NCI-H524 (cell line): ENCODE data around the gene YTHDF2.
"Not testable (repeated sequence)": the region's sequence is repeated elsewhere in the genome, so short reads cannot be mapped to it uniquely, and the experiment has no call there.

Source experiments
- DNase-seq, 2 experiments: peaks; one replicate each; lab custom pipeline; 2025; lab: John Stamatoyannopoulos, UW

The YTHDF2 gene

DNA sequence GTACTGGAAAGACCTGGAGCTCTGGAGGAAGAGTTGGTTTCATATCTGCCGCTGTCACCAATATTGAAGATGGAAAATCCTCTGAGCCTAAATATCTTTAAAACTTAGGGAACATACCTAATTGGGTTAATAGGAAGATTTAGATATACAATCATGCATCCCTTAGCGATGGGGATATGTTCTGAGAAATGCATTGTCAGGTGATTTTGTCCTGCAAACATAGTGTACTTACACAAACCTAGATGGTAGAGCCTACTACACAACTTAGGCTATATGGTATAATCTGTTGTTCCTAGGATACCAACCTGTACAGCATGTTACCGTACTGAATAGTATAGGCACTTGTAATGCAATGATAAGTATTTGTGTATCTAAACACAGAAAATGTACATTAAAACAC lies 22.5 kb downstream of the YTHDF2 start:
- DNase-seq = no peak

DNA sequence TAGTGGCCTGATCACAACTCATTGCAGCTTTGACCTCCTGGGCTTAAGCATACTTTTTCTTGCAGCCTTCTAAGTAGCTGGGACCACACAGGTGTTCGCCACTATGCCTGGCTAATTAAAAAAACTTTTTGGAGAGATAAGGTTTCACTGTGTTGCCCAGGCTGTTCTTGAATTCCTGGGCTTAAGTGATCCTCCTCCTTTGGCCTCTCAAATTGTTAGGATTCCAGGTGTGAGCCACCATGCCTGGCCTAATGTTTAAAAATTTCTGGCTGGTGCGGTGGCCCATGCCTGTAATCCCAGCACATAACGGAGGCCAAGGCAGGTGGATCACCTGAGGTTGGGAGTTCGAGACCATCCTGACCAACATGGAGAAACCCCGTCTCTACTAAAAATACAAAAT lies 24.4 kb downstream of the YTHDF2 start:
- no peak for DNase-seq

DNA sequence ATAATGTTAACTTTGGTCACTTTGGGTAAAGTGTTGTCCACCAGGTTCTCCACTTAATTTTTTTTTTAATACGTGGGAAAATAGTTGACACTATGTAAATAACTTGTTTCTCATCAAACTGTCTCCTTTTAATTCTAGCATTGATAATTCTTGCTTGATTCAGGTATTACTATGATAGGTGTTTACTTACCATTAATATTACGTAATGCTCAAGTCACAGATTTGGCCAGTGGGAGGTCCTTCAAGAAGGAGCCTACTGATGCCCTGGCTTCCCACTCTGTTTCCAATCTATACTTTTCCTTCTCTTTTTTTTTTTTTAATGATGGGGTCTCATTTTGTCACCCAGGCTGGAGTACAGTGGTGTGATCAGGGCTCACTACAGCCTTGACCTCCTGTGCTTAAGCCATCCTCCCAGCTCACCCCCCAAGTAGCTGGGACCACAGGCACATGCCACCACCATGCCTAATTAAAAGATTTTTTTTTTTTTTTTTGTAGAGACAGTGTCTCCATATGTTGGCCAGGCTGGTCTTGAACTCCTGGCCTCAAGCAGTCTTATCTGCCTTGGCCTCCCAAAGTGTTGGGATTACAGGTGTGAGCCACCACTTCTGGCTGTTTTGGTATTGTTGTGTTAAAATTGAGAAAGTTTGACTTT lies 29.9 kb downstream of the YTHDF2 start:
- no peak for DNase-seq

DNA sequence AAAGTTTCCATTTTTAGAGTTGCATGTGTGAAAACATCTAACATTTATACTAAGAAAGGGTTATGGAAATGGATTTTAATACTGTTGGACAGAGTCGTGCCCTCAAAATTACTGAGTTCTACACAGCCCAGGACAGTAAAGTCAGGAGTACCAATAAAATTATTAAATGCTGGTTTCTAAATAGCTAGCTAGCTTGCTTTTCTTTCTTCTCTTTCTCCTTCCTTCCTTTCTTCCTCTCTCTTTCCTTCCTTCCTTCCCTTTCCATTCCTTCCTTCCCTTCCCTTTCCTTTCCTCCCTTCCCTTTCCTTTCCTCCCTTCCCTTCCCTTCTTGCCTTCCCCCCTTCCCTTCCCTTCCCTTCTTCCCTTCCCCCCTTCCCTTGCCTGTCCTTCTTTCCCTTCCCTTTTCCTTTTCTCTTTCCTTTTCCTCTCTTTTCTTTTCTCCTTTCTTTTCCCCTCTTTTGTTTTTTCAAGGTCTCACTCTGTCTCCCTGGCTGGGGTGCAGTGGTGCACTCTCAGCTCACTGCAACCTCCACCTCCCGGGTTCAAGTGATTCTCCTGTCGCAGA lies 33.9 kb downstream of the YTHDF2 start:
- no peak for DNase-seq

DNA sequence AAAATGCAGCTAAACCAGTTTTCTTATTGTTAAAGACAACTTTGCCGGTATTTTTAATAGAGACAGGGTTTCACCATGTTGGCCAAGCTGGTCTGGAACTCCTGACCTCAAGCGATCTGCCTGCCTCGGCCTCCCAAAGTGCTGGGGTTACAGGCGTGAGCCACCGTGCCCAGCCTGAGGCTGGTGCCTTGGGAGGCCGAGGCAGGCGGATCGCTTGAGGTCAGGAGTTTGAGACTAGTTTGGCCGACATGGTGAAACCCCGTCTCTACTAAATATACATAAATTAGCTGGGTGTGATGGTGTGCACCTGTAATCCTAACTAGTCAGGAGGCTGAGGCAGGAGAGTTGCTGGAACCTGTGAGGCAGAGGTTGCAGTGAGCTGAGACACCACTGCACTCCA lies 35.2 kb downstream of the YTHDF2 start:
- DNase-seq = not testable (repeated sequence)

DNA sequence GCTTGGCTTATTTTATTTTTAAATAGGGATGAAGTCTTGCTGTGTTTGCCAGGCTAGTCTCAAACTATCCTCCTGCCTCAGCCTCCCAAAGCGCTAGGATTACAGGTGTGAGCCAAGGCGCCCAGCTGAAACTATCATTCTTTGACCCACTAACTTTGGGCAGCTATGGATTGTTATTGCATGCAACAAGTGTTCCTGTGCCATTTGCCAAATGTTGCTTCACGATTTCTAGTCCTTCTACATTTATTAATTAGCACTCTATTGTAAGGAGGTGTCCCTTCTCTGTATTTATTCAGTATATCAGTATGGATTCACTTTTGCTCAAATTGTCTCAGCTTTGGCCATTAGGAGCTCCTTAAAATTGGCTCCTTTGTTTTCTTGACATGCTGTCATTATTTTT lies 36.4 kb downstream of the YTHDF2 start:
- DNase-seq = no peak

DNA sequence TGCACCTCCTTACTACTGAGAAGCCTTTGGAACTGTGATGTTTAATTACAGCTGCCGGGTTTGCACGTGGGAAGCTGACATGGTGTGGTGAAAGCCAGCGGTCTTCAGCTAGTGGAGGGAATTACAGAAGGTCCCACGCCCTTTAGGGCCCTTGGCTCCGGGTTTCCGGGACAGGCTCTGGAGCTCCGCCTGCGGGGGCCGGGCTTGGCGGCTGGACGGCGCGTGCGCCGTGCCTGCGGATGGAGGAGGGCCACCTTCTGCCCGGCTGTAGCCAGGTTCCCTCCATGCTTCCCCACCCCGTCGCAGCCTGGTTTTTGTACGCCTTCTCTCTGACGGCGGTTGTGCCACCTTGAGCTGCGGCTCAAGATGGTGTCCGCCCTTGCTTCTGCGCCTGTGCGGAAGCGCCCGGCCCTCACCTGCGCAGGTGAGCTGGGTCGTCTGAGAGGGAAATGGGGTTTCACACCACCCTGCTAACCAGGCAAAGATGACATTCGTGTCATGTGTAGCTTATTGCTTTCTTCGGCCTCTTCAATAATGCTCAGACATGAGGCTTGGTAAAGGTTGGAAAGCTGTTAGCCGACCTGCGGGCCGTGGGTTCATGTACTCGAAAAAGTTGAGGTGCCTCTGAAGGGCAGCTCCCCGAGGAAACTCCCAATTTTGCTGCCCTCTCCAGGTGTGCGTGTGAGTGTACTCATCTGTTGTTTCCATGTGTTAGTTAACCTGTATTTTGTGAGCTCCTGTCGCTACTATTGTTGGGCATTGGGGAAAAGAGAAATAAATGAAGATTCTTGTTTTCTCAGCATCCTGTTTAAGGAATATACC lies 38.6 kb downstream of the YTHDF2 start:
- no peak for DNase-seq

DNA sequence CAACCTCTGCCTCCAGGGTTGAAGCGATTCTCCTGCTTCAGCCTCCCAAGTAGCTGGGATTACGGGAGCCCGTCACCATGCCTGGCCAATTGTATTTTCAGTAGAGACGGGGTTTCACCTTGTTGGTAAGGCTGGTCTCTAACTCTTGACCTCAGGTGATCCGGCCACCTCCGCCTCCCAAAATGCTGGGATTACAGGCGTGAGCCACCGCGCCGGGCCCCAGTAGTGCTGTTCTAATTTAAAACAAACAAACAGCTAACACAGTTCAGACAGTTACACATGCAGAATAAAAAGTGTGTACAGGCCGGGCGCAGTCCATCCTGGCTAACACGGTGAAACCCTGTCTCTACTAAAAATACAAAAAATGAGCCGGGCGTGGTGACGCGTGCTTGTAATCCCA lies 39.6 kb downstream of the YTHDF2 start:
- DNase-seq = no peak

DNA sequence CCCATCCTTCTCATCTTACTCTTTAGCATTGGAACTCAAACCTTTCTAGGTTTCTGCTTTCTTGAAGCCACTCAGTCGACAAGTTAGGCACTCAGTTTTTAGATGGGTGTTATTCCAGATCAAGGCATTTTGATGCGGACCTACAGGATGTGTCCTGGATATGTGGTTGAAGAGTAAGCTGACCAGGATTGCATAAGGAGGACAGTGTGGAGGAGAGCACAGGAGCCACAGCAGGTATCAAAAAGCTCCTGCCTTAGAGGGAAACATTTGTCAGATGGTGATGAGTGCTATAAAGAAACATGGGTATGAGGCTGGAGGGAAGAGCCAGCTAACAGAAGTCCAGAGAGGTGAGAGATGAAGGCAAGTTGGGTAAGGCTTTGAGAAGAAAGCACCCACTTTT lies 41.3 kb downstream of the YTHDF2 start:
- DNase-seq = no peak

DNA sequence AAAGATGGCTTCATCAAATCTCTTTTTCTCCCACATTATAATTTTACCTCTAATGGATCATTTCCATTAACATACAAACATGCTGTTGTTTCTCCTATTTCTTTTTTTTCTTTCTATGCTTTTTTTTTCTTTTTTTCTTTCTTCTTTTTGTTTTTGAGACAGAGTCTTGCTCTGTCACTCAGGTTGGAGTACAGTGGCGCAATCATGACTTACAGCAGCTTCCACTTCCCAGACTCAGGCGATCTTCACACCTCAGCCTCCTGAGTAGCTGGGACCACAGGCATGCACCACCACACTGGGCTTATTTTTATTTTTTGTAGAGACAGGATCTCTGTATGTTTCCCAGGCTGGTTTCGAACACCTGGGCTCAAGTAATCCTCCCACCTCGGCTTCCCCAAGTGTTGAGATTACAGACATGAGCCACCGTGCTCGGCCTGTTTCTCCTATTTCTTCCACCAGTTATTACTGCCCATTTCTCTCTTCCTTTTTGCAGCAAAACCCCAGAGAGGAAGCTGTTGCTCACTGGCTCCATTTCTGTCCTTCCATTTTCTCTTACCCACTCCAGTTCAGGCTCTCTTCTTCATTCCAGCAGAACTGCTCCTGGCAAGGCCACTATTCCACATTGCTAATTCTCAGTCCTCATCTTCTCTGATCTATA lies 43.1 kb downstream of the YTHDF2 start:
- no peak for DNase-seq

DNA sequence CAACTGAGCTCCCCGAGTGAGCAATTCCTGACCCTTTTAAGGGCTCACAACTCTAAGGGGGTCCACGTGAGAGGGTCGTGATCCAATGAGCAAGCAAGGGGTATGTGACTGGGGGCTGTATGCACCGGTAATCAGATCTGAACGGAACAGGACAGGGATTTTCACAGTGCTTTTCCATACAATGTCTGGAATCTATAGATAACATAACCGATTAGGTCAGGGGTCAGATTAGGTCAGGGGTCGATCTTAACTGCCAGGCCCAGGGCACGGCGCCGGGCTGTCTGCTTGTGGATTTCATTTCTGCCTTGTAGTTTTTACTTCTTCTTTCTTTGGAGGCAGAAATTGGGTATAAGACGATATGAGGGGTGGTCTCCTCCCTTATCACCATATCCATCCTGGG lies 44.6 kb downstream of the YTHDF2 start:
- no peak for DNase-seq

DNA sequence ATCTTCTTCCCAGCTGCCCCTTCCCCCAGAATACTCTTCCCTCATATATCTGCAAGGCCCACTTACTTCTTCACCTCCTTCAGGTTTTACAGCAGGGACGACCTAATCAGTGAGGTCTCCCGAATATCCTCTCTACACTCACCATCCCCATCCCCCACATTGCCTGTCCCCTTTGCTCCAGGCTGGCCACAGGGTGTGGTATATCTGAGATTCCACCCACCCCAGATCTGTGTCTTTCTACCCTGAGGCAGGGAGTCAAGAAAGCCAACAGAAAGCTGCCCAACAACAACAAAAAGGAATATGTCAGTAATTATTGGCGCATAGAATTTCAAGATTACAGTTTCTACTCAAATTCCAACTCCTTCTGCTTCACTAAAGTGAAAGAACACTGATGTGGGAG lies 45.3 kb downstream of the YTHDF2 start:
- no peak for DNase-seq

DNA sequence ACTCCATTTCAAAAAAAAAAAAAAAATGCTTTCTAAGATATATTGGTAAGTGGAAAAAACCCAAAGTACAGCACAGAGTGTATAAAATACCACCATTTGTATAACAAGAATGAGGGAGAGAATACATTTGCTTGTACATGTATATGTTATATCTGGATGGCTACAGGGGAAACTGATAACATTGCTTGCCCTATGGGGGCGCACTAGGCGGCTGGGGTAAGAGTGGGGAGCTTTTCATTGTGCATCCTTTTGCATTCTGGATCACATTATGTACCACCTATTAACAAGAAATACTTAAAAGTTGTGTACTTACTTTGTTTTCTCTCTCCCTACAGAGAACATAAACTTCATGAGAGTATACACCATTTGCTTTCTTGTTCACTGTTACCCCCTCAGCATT lies 46.6 kb downstream of the YTHDF2 start:
- DNase-seq = no peak

DNA sequence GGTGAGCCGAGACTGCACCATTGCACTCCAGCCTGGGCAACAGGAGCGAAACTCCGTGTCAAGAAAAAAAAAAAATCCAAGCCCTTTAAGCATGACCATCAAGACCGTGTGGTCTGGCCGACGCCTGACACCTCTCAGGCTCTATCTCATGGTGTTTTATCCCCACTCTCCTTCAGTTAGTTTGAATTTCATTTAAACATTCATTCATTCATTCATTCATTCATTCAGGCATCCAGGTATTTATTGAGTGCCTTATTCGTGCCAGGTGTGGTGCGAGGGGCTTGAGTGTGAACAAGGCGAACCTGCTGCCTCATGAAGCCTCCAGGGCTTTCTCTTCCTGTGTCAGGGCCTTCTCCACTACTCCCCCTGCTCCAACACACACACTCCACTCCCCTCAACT lies 52.7 kb downstream of the YTHDF2 start:
- no peak for DNase-seq

DNA sequence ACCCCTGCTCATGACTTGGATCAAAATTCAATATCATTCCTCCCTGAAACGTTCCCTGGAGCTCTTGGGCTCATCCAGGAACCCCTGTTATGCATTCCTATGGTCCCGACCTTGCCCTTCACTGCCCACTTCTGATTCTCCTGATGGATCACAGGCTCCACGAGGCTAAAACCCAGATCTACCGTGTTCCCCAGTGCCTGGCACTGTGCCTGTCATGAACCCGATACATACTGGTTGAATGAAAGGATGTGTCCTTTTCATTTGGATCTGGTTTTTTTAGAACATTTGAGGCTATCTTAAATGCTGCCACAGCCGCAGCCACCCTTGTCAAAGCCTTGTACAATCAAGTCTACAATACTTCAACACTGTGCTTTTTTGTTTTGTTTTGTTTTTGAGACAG lies 53.1 kb downstream of the YTHDF2 start:
- DNase-seq = no peak

DNA sequence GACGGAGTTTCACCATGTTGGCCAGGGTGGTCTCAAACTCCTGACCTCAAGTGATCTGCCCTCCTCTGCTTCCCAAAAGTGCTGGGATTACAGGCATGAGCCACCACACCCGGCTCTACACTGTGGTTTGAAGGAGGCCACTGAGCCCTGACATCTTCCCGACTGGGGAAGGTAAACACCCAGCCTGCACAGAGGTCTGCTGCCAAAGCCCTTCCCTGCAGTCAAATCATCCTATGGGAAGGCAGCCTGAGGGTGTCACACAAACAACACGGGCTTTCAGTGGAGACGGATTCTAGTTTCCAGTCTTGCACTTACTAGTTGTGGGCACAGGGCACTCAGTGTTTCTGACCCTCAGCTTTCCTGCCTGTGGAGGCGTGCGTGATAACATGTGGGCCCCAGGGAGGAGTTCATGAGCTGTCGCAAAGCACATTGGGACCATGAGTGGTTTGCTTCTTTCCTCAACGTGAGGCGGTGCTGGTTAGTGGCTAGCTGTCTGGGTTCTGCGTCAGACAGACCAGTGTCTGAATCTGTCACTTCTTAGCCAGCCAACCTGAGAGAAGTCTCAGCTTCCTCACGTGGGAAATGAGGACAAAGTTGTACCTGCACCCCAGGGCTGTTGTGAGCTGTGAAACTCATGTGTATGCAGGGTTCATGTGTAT lies 53.8 kb downstream of the YTHDF2 start:
- no peak for DNase-seq

DNA sequence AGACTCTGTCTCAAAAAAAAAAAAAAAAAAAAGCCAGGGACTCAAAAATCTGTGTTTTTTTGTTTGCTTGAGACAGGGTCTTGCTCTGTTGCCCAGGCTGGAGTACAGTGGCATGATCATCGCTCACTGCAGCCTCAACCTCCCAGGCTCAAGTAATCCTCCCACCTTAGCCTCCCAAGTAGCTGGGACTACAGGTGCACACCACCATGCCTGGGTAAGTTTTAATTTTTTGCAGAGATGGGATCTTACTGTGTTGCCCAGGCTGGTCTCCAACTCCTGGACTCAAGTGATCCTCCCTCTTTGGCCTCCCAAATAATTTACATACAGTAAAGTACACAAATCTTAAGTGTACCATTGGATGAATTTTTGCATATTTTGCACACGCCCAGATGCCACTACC lies 55.2 kb downstream of the YTHDF2 start:
- DNase-seq = not testable (repeated sequence)

DNA sequence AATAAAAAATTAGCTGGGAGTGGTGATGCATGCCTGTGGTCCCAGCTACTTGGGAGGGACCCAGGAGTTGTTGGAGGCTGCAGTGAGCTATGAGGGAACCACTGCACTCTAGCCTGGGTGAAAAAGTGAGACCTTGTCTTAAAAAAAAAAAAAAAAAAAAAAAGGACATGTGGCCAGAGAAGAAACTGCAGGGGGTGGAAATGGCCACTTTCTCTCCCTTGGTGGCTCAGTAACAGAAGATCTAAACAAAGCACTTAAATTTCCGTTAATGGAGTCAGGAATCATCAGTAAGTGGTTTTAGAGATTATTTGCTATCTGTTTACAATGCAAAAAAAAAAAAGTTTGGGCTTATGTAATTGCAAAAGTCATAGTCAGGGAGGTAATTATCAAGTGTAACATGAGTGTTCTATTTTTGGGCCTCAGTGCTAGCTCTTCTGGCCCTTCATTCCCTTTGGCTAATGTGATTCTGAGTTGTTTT lies 55.9 kb downstream of the YTHDF2 start:
- DNase-seq = no peak

DNA sequence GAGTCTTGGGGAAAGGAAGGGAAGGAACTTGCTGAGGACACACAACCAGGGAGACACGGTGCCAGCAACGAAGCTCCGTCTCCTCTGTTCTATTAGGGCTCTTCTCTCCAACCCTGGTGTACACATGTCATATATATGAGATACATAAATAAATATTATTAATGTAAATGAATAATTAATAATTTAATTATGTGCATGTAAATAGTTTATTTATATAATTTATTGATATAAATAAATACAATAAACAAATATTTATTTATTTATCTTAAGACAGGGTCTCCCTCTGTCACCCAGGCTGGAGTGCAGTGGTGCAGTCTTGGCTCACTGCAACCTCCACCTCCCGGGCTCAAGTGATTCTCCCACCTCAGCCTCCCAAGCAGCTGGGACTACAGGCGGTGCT lies 57.8 kb downstream of the YTHDF2 start:
- not testable (repeated sequence) for DNase-seq

DNA sequence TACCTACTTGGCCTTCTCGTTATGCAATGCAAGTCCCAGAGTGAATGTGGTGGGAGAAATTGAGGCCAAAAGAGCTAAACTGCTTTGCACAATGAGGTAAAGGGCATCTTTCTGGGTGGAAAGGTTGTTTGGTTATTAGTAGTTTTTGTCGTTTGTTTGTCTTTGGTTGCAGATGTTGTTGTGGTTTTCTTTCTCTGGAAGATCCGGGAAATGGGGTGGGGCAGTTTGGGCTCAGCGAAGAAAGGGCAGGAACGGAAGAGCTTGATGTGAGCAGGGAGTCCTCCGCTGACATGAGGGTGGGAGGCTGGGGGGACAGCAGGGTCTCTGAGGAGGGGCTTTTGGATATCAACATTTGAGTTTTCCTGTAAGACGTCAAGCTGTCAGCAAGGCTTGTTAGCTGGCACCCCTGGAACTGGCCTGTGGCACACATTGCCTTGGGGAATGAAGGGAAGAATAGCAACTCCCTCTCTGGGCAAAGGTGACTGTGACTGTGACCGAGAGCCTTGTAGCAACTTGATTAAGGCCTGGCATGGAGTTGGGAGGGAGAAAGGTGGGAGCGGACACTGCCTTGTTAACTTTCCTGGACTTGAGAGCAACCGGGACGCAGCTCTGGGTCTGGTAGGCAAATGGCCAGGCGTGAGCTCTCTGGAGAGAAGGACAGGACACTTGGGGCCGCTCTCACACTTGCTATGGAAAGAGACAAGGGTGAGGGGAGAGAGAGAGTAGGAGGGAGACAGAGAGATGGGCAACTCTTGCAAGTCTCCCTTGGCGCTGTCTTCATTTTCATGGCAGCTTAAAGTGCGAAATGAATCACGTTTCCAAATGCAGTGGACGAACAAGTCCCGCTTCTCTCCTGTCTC lies 59.8 kb downstream of the YTHDF2 start:
- DNase-seq = peak; percentile 23 to 34

DNA sequence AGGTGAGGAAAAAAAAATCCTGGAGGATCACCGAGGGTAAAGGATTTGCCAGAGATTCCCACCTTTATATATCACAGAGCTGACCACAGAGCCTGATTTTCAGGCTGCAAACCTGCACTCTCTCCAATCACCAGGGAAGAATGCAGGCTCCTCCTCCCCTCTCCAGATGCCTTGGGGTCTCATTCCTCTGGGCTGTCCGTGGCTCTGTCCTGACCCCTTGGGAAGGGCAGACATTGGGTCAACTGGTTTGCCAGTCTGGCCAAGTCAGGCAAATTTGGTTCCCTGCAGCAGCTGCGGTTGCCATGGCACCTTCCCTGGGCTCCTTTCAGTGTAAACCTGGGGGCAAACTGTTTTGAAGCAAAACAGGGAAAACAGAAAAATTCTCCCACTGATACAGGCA lies 63.6 kb downstream of the YTHDF2 start:
- DNase-seq = no peak
